Activated CD4-positive, alpha-beta T cell treated with anti-CD3 and anti-CD28 coated beads for 4 hours (primary cell): ENCODE data around the gene NIPSNAP2.
"Not testable (repeated sequence)": the region's sequence is repeated elsewhere in the genome, so short reads cannot be mapped to it uniquely, and the experiment has no call there.

Source experiments
- DNase-seq, 2 donors: peaks; one replicate each; pipeline ENCODE4 v3.0.0-alpha.2; 2020

The NIPSNAP2 gene

GRCh38 chr7:55977831-55978230 is 13.4 kb downstream of the NIPSNAP2 start:
- DNase-seq = no peak

DNA sequence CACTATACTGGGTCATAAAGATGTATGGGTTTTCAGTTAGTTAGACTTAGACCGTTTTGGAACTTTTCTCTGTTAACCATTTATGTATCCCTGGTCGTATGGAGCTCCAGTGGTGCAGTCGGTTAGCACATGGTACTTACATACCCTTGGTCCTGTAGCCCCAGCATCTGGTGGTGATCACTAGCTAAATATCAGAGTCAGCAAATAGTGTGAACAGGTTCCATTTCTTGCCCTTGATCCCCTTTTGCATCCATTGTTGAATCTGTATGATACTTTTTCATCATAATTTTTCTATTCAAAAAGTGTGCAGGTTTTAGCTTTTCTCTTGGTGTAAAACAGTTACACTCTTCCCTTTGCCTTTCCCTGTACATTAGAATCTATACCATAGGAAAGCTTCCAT is 15.9 kb downstream of the NIPSNAP2 start:
- DNase-seq = no peak

DNA sequence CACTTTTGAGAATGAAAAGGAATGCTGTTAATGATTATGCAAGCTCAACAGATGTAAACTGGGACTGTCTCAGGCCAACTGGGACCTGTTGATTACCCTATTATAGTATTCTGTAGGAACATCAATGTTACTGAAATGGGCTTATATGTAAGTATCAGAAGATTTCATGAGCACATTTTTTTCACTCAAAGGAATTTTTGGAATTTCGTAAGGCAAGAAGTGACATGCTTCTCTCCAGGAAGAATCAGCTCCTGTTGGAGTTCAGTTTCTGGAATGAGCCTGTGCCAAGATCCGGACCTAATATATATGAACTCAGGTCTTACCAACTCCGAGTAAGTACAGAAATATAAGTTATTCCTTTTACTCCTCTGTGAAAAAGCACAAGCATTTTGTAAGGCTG is 19.2 kb downstream of the NIPSNAP2 start:
- DNase-seq = no peak

- DNase-seq = no peak
These were observed 28.0 kb downstream of the NIPSNAP2 start for GRCh38 chr7:55992346-55992745.

DNA sequence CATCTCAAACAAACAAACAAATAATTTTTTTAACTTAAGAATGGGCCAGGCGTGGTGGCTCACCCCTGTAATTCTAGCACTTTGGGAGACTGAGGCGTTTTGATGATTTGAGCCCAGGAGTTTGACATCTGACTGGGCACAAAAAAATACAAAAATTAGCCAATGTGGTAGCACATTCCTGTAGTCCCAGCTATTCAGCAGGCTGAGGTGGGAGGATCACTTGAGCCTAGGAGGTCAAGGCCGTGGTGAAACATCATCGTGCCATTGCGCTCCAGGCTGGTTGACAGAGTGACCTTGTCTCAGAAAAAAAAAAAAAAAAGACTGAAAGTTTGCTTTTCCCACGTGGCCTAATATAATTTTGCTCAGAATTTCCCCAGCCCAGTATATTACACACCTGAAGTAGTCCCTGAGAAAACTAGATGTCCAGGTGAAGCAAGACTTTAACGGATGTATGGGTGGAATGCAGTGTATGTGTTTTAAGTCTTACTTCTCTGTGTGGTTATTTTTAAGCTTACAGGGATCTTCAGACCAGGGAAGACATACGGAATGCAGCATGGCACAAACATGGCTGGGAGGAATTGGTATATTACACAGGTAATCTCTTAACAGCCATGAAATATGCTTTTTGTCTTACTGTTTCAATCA is 32.6 kb downstream of the NIPSNAP2 start:
- DNase-seq = no peak

DNA sequence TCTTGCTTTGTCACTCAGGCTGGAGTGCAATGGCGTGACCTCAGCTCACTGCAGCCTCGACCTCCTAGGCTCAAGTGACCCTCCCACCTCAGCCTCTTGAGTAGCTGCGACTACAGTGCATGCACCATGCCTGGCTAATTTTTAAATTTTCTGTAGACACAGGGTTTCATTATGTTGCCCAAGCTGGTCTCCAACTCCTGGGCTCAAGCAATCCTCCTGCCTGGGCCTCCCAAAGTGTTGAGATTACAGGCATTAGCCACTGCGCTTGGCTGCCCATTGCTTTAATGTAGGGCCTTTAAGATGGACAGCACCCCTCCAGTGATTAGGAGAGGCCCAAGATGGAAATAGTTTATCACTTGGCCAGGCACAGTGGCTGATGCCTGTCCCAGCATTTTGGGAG is 39.4 kb downstream of the NIPSNAP2 start:
- DNase-seq = no peak

DNA sequence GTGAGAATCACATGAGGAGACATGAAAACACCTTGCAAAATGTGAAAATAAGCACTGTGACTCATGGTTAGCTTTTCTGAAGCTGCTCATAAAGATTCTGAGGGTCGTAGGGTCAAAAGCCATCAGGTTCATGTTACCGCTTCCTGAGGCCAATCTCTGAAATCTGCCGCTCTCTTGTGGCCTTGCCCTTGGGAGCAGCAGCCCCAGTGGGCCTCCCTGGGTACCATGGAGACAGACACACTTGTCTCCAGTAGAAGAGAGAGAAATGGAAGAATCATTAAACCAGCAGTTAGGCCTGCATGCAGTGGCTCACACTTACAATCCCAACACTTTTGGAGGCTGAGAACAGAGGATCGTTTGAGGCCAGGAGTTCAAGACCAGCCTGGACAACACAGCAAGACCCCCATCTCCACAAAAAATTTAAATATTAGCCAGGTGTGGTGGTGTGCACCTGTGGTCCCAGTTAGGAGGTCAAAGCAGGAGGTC is 42.8 kb downstream of the NIPSNAP2 start:
- no peak for DNase-seq

DNA sequence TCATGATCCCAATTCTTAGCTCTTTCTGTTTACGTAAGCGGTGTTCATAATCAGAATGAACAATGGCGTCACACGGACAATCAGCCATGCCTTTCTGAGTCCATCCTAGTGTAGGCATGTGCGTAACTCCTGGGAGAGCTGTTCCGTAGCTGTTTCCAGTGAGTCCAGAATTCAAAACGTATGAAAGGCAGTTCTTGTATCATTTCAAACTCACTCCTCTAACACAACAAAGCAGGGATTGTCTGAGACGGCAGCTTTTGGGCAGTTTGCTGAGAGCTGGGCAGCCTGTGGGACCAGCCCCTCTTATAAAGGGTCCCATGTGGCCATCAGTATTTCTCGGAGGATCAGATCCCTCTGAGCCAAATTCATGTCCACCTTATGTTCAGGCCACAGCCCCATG is 43.5 kb downstream of the NIPSNAP2 start:
- DNase-seq = no peak

DNA sequence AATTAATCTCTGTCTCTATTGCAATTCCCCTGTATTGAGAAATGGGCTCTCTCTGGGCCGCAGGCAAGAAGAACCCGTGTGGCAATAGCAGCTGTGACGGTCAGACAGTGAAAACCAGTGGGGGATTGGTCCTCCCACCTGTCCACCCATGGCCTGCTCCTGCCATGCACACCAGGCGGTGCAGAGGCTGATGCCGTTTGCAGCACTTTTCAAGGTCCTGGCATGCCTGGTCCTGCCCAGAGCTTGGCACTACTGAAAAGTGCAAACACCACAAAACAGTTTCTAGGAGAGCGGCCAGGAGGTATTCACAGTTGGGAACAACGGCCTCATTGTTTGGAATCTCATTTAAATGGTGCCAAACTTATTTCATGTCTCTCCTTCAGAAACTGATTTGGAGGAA is 45.3 kb downstream of the NIPSNAP2 start:
- no peak for DNase-seq

GRCh38 chr7:56017015-56017414 is 52.6 kb downstream of the NIPSNAP2 start:
- not testable (repeated sequence) for DNase-seq

GRCh38 chr7:56019501-56019900 is 55.1 kb downstream of the NIPSNAP2 start:
- DNase-seq = no peak

- DNase-seq = no peak
These were observed 59.1 kb downstream of the NIPSNAP2 start for GRCh38 chr7:56023500-56023899.

DNA sequence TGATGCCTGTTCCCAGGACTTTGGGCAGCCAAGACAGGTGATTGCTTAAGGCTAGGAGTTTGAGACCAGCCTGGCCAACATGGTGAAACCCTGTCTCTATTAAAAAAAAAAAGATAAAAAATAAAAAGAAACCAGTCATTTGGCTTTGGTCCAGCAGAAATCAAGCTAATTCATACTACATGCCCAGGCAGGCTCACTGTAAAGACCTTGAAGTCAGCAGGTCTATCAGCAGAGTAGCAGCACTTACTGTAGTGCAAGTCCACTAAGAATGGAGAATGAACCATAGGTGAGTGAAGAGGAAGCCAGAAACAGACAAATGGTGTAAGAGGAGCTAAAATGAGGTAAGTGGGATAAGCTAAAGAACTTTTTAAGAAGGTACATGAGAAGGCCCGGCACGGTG is 62.2 kb downstream of the NIPSNAP2 start:
- no peak for DNase-seq

DNA sequence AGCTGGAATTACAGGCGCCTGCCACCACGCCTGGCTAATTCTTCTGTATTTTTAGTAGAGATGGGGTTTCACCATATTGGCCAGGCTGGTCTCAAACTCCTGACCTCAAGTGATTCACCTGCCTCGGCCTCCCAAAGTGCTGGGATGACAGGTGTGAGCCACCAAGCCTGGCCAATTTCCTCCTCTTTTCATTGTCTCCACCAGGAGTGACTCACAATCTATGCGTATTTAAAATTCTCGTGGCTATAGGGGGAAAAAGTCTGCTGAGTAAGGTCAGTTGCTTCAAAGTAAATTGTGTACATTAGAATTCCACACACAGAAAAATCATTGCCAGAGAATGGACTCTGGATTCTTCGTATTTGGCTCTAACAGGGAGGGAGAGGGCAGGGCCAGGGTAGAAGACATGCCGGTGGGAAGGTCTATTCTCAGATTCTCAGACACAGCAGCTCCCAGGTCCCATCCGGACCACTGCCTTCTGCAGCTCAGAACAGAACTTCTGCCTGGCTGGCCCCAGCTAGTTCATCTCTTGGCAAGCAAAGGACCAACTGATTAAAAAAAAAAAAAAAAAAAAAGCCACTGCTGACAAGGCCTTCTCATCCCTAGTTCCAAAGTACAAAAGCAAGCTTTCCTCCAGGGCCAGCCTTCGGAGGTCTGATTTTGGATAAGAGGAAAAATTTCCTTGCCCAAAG is 64.7 kb downstream of the NIPSNAP2 start:
- DNase-seq = no peak

DNA sequence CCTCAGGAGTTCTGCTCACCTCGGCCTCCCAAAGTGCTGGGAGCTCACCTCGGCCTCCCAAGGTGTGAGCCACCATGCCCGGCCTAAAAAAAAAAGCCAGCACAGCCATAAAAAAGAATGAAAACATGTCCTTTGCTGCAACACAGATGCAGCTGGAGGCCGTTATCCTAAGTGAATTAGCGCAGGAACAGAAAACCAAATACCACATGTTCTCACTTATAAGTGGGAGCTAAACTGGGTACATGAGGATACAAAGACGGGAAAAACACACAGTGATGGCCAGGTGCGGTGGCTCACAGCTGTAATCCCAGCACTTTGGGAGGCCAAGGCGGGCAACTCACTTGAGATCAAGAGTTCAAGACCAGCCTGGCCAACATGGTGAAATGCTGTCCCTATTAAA is 66.0 kb downstream of the NIPSNAP2 start:
- no peak for DNase-seq

- not testable (repeated sequence) for DNase-seq
These were observed 67.2 kb downstream of the NIPSNAP2 start for GRCh38 chr7:56031556-56031955.

GRCh38 chr7:56032578-56032977 is 68.2 kb downstream of the NIPSNAP2 start:
- not testable (repeated sequence) for DNase-seq

GRCh38 chr7:56033671-56034432 is 69.5 kb downstream of the NIPSNAP2 start:
- DNase-seq = peak; percentile 59 to 67

DNA sequence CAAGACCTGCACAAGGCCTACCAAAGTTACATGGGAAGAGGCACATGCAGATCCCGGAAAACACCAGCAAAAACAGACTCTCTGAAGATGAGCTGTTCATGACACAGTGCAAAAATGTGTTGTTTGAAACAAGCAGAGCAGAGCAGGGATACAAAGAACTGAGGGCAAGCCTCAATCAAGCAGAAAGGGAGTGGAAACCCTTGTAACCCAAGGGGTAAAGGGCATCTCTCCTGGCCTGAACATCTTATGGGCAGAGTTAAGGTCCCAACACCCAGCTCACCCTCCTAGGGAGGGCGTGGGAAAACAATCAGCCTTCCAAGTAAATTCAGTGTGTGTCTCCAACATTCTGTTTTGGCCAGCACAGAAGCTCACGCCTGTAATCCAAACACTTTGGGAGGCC is 76.3 kb downstream of the NIPSNAP2 start:
- no peak for DNase-seq

DNA sequence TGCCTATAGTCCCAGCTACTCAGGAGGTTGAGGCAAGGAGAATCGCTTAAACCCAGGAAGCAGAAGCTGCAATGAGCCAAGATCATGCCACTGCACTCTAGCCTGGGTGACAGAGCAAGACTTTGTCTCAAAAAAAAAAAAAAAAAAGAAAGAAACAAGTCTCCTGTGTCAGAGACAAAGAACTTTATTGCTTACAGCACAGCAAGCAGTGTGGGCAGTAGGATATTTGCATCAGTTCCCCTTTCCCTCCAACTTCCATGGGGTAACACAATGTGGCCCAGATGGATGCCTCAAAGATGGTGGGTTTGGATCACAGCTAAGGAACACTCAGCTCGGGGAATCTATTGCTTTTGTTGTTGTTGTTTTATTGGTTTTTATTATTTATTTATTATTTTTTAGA is 81.4 kb downstream of the NIPSNAP2 start:
- DNase-seq = not testable (repeated sequence)

GRCh38 chr7:56046721-56047445 is 82.5 kb downstream of the NIPSNAP2 start:
- DNase-seq = no peak

DNA sequence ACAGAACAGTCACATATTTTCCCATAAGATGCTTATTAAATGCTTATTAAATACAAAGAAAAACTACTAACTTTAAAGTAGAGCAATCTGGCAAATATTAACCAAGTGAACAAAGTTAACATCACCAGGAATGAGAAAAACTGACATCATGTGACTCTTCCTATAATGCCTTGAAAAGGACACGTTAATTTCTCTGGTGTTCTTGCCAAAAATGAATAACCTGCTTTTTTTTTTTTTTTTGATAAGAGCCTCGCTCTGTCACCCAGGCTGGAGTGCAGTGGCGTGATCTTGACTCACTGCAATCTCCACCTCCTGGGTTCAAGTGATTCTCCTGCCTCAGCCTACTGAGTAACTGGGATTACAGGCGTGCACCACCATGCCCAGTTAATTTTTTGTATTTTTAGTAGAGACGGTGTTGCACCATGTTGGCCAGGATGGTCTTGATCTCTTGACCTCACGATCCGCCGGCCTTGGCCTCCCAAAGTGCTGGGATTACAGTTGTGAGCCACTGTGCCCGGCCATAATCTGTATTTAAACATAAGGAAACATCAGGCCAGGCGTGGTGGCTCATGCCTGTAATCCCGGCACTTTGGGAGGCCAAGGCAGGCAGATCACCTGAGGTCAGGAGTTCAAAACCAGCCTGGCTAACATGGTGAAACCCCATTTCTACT is 83.2 kb downstream of the NIPSNAP2 start:
- not testable (repeated sequence) for DNase-seq

DNA sequence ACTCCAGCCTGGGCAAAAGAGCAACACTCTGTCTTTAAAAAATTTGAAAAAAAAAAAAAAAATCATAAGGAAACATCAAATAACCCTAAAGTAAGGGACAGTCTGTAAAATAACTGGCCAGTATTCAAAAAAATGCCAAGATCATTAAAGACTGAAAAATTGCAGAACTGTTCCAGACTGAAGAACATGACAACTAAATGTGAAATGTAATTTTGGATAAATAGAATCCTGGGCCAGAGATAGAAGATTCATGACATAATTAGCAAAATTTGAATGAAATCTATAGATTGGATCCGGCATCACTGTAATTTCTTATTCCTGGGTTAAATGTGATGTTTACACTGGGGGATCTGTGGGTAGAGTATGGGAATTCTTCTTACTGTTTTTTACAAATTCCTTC is 83.9 kb downstream of the NIPSNAP2 start:
- DNase-seq = no peak
